ENCODE measurements around the gene FSD2. TPM values are rescaled to one million over a fixed set of nuclear protein-coding genes. Genes with fewer than 3 reads are reported as not detected.

The FSD2 gene
- total RNA-seq, 1 experiment from 2014 or later, result not detected

- Mint-ChIP-seq H3K9me3 (ENCODE audit: unreplicated experiment) (no peaks in the 10 kb centered on the region), H3K4me1 (ENCODE audit: low read depth, unreplicated experiment) (peaks cover 9% of the 10 kb centered on the region), H3K27ac (ENCODE audit: unreplicated experiment) (peak overlapping the region; percentile 81), H3K4me3 (ENCODE audit: unreplicated experiment) (peak overlapping the region; percentile 87), H3K27me3 (ENCODE audit: insufficient read depth, unreplicated experiment) (no peaks in the 10 kb centered on the region), H3K36me3 (ENCODE audit: insufficient read depth, unreplicated experiment) (peaks cover 23% of the 10 kb centered on the region)
- no peak for TF ChIP-seq CTCF (IDR thresholded peaks at IDR 0.05; ENCODE audit: insufficient read depth in 1 of 2, low read depth in 1 of 2, low read length in 1 of 2, severe bottlenecking in 1 of 2, unreplicated experiment in 1 of 2)
- Histone ChIP-seq H3K9me3 (no peaks in the 10 kb centered on the region), H3K4me1 (no peaks in the 10 kb centered on the region), H3K4me3 (ENCODE audit: low read depth, low read length) (peak overlapping the region; percentile 87), H3K27me3 (replicated peaks; ENCODE audit: control insufficient read depth, insufficient read depth, low read length) (no peaks in the 10 kb centered on the region), H3K36me3 (ENCODE audit: control insufficient read depth, insufficient read depth, low read length) (no peaks in the 10 kb centered on the region)
- POLR2A ChIA-PET, result interaction anchor here (2.8 kb wide), 1 partner anchor 60 kb away, joined by 16 read pairs; no protein-coding TSS in a partner anchor
- no TSS peak for BruUV-seq (replicated peaks)
- CTCF ChIA-PET, result interaction anchor here (1.0 to 1.3 kb wide), 2 partner anchors 59 to 60 kb away, joined by 3 to 4 read pairs; no protein-coding TSS in a partner anchor
- peak; percentile 50 to 59 for DNase-seq
- intact Hi-C loops (cut with micrococcal nuclease; ENCODE audit: unreplicated experiment), result no loop called here
These were observed 4.4 kb upstream of the FSD2 start for GRCh38 chr15:82810061-82810889.

DNA sequence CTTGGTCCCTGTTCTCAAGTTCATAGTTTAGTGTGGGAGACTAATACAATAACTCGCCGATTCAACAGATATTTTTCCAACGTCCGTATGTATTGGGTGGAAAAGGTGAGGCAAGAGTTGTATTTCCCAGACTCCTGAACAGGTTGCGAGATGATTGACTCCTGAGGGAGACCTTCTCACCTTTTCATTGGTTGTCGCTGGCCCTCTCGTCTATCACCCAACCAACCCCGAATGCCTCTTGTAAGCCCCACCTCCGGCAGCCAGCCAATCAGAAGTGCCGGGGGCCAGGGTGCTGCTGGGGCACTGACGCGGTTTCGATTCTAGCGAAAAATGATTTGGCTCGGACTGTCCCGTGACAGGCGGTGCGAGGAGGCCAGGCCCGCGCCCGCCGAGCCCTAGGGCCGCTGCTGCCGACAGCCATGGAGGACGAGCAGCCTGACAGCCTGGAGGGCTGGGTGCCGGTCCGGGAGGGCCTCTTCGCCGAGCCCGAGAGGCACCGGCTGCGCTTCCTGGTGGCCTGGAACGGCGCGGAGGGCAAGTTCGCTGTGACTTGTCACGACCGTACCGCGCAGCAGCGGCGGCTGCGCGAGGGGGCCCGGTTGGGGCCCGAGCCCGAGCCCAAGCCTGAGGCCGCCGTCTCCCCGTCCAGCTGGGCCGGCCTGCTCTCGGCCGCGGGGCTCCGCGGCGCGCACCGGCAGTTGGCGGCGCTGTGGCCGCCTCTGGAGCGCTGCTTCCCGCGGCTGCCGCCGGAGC lies 3.6 kb upstream of the FSD2 start, which contains the start of gene WHAMM:
WHAMM (plus strand) TSS at position 321 of the 753 bp plus-strand sequence; CDS start at position 420, 99 bp downstream.
- DNase-seq, result peak; percentile 97 to 98
- Histone ChIP-seq H3K4me3 (ENCODE audit: low read depth, low read length) (peak within 1 kb of the TSS; percentile 87), H3K4me1 (no peaks in the 10 kb centered on the region), H3K9me3 (no peaks in the 10 kb centered on the region), H3K27me3 (replicated peaks; ENCODE audit: control insufficient read depth, insufficient read depth, low read length) (no peaks in the 10 kb centered on the region), H3K36me3 (ENCODE audit: control insufficient read depth, insufficient read depth, low read length) (no peaks in the 10 kb centered on the region)
- intact Hi-C loops (cut with micrococcal nuclease; ENCODE audit: unreplicated experiment), result loop anchor here (1.0 to 10.0 kb wide), 4 partner anchors 59 to 243 kb away; partner anchors contain the start of genes C15orf40 and RAMAC
- POLR2A ChIA-PET, result interaction anchor here (2.8 kb wide), 1 partner anchor 59 kb away, joined by 16 read pairs; no protein-coding TSS in a partner anchor
- H3K4me3 Mint-ChIP-seq (ENCODE audit: unreplicated experiment), result peak within 1 kb of the TSS; percentile 87
- H3K36me3 Mint-ChIP-seq (ENCODE audit: insufficient read depth, unreplicated experiment), result peaks cover 15% of the 10 kb centered on the region
- H3K27ac Mint-ChIP-seq (ENCODE audit: unreplicated experiment), result peak within 1 kb of the TSS; percentile 81
- CTCF ChIA-PET, result interaction anchor here (1.0 kb wide), 1 partner anchor 59 kb away, joined by 3 read pairs; no protein-coding TSS in a partner anchor
- no peaks in the 10 kb centered on the region for H3K27me3 Mint-ChIP-seq (ENCODE audit: insufficient read depth, unreplicated experiment)
- no peak for TF ChIP-seq CTCF (IDR thresholded peaks at IDR 0.05; ENCODE audit: insufficient read depth in 1 of 2, low read depth in 1 of 2, low read length in 1 of 2, severe bottlenecking in 1 of 2, unreplicated experiment in 1 of 2)
- H3K9me3 Mint-ChIP-seq (ENCODE audit: unreplicated experiment), result no peaks in the 10 kb centered on the region
- peaks cover 9% of the 10 kb centered on the region for H3K4me1 Mint-ChIP-seq (ENCODE audit: low read depth, unreplicated experiment)
- BruUV-seq (replicated peaks), result no TSS peak

DNA sequence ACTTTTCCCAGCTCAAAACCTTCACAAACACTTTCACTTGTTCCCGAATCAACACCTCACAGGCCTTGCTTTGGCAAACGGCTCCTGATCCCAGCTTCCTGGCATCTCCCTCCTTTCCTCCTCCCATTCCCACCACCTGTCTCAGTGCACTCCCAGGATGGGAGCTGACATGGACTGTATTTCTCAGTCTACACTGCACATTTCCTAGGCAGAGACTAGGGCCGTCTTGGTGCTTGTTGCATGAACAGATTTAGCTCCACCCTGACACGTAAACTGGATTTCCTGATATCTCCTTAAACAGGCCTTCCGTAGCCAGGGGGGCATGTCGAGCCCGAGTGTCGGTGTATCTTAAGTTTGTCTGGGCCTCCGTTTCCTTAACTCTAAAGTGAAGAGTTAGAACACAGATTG lies 2.8 kb upstream of the FSD2 start:
- no peak for TF ChIP-seq CTCF (IDR thresholded peaks at IDR 0.05; ENCODE audit: insufficient read depth in 1 of 2, low read depth in 1 of 2, low read length in 1 of 2, severe bottlenecking in 1 of 2, unreplicated experiment in 1 of 2)
- intact Hi-C loops (cut with micrococcal nuclease; ENCODE audit: unreplicated experiment), result loop anchor here (1.0 to 10.0 kb wide), 4 partner anchors 58 to 242 kb away; partner anchors contain the start of genes C15orf40 and RAMAC
- POLR2A ChIA-PET, result interaction anchor here (2.8 kb wide), 1 partner anchor 58 kb away, joined by 16 read pairs; no protein-coding TSS in a partner anchor
- H3K36me3 Mint-ChIP-seq (ENCODE audit: insufficient read depth, unreplicated experiment), result peaks cover 7% of the 10 kb centered on the region
- CTCF ChIA-PET, result no interaction called here
- H3K4me3 Mint-ChIP-seq (ENCODE audit: unreplicated experiment), result peak overlapping the region; percentile 87
- H3K27ac Mint-ChIP-seq (ENCODE audit: unreplicated experiment), result peak overlapping the region; percentile 38
- H3K4me3 ChIP-seq (ENCODE audit: low read depth, low read length), result peak overlapping the region; percentile 33
- H3K9me3 ChIP-seq, result no peaks in the 10 kb centered on the region
- H3K36me3 ChIP-seq (ENCODE audit: control insufficient read depth, insufficient read depth, low read length), result no peaks in the 10 kb centered on the region
- no peaks in the 10 kb centered on the region for H3K4me1 ChIP-seq
- peaks cover 9% of the 10 kb centered on the region for H3K4me1 Mint-ChIP-seq (ENCODE audit: low read depth, unreplicated experiment)
- no peaks in the 10 kb centered on the region for H3K27me3 ChIP-seq (replicated peaks; ENCODE audit: control insufficient read depth, insufficient read depth, low read length)
- peak in 1 of 2 experiments; percentile 9 for DNase-seq
- no peaks in the 10 kb centered on the region for H3K27me3 Mint-ChIP-seq (ENCODE audit: insufficient read depth, unreplicated experiment)
- BruUV-seq (replicated peaks), result TSS peak; percentile 79
- H3K9me3 Mint-ChIP-seq (ENCODE audit: unreplicated experiment), result no peaks in the 10 kb centered on the region

Measured in Caco-2 (cell line).